Activated naive CD8-positive, alpha-beta T cell (primary cell): ENCODE measurements around the gene ZNF71.
"Not testable (repeated sequence)": the region's sequence is repeated elsewhere in the genome, so short reads cannot be mapped to it uniquely, and the experiment has no call there.

Source experiments
- H3K27ac Mint-ChIP-seq: one replicate; pipeline ENCODE4 v1.8.0; 2021; ENCODE audit warnings: mixed read lengths
- H3K27me3 Mint-ChIP-seq: one replicate; pipeline ENCODE4 v1.8.0; 2021; ENCODE audit warnings: mixed read lengths
- H3K36me3 Mint-ChIP-seq: one replicate; pipeline ENCODE4 v1.8.0; 2021; ENCODE audit warnings: mixed read lengths
- H3K4me1 Mint-ChIP-seq: one replicate; pipeline ENCODE4 v1.8.0; 2021; ENCODE audit warnings: low read depth, mixed read lengths
- H3K4me3 Mint-ChIP-seq: one replicate; pipeline ENCODE4 v1.8.0; 2021; ENCODE audit warnings: mild to moderate bottlenecking, mixed read lengths
- H3K9me3 Mint-ChIP-seq: one replicate; pipeline ENCODE4 v1.8.0; 2021; ENCODE audit warnings: low read depth, mixed read lengths

Gene ZNF71

GRCh38 chr19:56654151-56654550 lies 59.0 kb downstream of the ZNF71 start:
- no peak overlapping the region for H3K27ac Mint-ChIP-seq
- H3K36me3 Mint-ChIP-seq = peaks cover 9% of the 10 kb centered on the region

DNA sequence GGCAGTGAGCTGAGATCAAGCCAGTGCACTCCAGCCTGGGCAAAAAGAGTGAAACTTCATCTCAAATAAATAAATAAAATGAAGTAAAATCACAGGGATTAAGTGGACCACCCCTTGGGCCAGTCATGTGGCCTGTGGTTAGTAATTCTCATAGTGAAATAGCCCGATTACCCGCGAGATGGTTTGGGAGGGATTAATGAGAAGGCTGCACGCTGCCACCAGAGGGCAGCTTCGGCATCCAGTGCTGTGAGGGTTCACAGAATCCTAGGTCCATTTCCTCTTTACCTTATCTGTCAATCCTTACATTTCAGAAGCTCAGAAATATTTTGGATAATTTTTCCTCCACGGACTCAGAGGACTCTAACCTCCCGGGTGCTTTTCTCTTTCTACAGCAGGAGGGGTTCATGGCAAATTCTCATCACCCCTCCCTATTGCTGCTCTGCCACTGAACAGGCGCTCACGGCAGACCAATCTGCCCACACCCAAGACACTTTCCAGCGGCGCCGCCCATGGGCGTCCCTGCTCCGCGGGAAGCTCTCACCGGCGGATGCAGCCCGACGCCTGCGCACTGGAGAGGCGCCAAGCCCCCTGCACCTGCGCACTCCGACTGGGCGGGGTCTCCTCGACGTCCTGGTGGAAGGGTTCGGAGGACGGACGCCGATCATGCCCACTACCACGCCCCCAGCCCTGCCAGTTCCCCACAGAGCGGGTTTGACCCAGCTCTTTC lies 65.4 kb downstream of the ZNF71 start:
- H3K27me3 Mint-ChIP-seq = no peaks in the 10 kb centered on the region
- H3K36me3 Mint-ChIP-seq = peaks cover 14% of the 10 kb centered on the region
- no peaks in the 10 kb centered on the region for H3K4me1 Mint-ChIP-seq
- H3K27ac Mint-ChIP-seq = no peak overlapping the region
- H3K9me3 Mint-ChIP-seq = peaks cover 11% of the 10 kb centered on the region
- no peak overlapping the region for H3K4me3 Mint-ChIP-seq

More at GRCh38 chr19:56654151-56654550, 59.0 kb downstream of the ZNF71 start:
- Mint-ChIP-seq H3K27me3 (no peaks in the 10 kb centered on the region), H3K4me3 (no peak overlapping the region), H3K9me3 (peaks cover 35% of the 10 kb centered on the region), H3K4me1 (no peaks in the 10 kb centered on the region)

GRCh38 chr19:56661248-56661647 lies 66.1 kb downstream of the ZNF71 start:
- H3K9me3 Mint-ChIP-seq = peaks cover 10% of the 10 kb centered on the region
- H3K4me1 Mint-ChIP-seq = no peaks in the 10 kb centered on the region
- H3K27ac Mint-ChIP-seq = no peak overlapping the region

GRCh38 chr19:56663931-56664500 lies 68.9 kb downstream of the ZNF71 start:
- H3K27ac Mint-ChIP-seq = no peak overlapping the region
- H3K27me3 Mint-ChIP-seq = no peaks in the 10 kb centered on the region
- peaks cover 15% of the 10 kb centered on the region for H3K36me3 Mint-ChIP-seq
- H3K9me3 Mint-ChIP-seq = peaks cover 10% of the 10 kb centered on the region
- no peak overlapping the region for H3K4me3 Mint-ChIP-seq
- H3K4me1 Mint-ChIP-seq = no peaks in the 10 kb centered on the region

More at GRCh38 chr19:56661248-56661647, 66.1 kb downstream of the ZNF71 start:
- Mint-ChIP-seq H3K4me3 (no peak overlapping the region), H3K27me3 (no peaks in the 10 kb centered on the region), H3K36me3 (peaks cover 14% of the 10 kb centered on the region)

GRCh38 chr19:56664511-56664910 lies 69.4 kb downstream of the ZNF71 start:
- Mint-ChIP-seq H3K4me3 (no peak overlapping the region), H3K9me3 (peaks cover 7% of the 10 kb centered on the region), H3K36me3 (peaks cover 14% of the 10 kb centered on the region), H3K4me1 (no peaks in the 10 kb centered on the region), H3K27ac (no peak overlapping the region), H3K27me3 (no peaks in the 10 kb centered on the region)

GRCh38 chr19:56667311-56667870 lies 72.3 kb downstream of the ZNF71 start:
- H3K27ac Mint-ChIP-seq = no peak overlapping the region
- H3K4me3 Mint-ChIP-seq = no peak overlapping the region
- H3K9me3 Mint-ChIP-seq = peaks cover 1% of the 10 kb centered on the region
- peaks cover 9% of the 10 kb centered on the region for H3K36me3 Mint-ChIP-seq
- peaks cover 12% of the 10 kb centered on the region for H3K4me1 Mint-ChIP-seq
- no peaks in the 10 kb centered on the region for H3K27me3 Mint-ChIP-seq

- no peak overlapping the region for H3K27ac Mint-ChIP-seq
- H3K4me3 Mint-ChIP-seq = no peak overlapping the region
- H3K9me3 Mint-ChIP-seq = no peaks in the 10 kb centered on the region
- H3K36me3 Mint-ChIP-seq = peaks cover 7% of the 10 kb centered on the region
- H3K4me1 Mint-ChIP-seq = peaks cover 12% of the 10 kb centered on the region
- no peaks in the 10 kb centered on the region for H3K27me3 Mint-ChIP-seq
Measured at GRCh38 chr19:56668676-56669075, 73.6 kb downstream of the ZNF71 start.

- no peaks in the 10 kb centered on the region for H3K9me3 Mint-ChIP-seq
Measured at GRCh38 chr19:56670401-56670960, 75.4 kb downstream of the ZNF71 start.

DNA sequence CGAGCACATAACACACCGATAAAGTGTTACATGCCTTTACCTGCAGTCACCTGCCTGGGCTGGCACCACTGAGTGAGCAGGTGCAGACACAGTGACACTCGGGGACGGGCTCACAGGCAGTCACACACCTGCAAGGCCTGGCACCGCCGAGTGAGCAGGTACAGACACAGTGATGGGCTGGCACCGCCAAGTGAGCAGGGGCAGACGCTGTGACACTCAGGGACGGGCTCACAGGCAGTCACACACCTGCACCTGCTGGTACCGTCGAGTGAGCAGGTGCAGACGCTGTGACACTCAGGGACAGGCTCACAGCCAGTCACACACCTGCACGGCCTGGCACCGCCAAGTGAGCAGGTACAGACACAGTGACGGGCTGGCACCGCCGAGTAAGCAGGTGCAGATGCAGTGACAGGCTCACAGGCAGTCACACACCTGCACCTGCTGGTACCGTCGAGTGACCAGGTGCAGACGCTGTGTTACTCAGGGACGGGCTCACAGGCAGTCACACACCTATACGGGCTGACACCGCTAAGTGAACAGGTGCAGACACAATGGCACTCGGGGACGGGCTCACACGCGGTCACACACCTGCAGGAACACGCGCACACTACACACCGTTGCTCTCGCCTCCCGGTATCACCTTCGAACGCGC lies 76.0 kb downstream of the ZNF71 start:
- Mint-ChIP-seq H3K4me3 (peak overlapping the region; percentile 94), H3K27me3 (no peaks in the 10 kb centered on the region), H3K36me3 (peaks cover 7% of the 10 kb centered on the region), H3K9me3 (no peaks in the 10 kb centered on the region), H3K27ac (peak overlapping the region; percentile 89), H3K4me1 (peaks cover 12% of the 10 kb centered on the region)

More at GRCh38 chr19:56670401-56670960, 75.4 kb downstream of the ZNF71 start:
- Mint-ChIP-seq H3K27me3 (no peaks in the 10 kb centered on the region), H3K4me1 (peaks cover 12% of the 10 kb centered on the region), H3K4me3 (peak overlapping the region; percentile 94), H3K36me3 (peaks cover 7% of the 10 kb centered on the region), H3K27ac (peak overlapping the region; percentile 73)

DNA sequence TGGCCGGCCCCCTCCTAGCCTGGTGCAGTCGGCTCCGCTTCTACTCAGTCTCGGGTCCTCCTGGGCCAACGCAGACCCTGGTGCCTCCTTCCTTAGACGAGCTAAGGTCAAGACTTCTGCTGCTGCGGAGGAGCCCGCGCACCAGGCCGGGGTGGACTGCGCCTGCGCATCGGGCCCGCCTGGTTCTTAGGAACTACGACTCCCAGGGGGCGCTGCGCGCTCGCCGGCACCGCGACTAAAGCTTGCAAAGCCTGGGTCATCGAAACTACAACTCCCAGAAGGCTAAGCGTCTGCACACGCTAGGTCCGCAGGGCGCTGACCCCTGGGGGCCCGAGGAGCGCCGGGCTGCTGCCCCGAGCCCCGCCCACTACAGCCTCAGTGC lies 76.5 kb downstream of the ZNF71 start, which contains the start of gene ZNF835:
TSS of gene ZNF835 (minus strand) at position 145 of the 382 bp plus-strand sequence. CDS start 6,559 bp downstream, outside the sequence.
- H3K9me3 Mint-ChIP-seq = no peaks in the 10 kb centered on the region
- H3K36me3 Mint-ChIP-seq = peaks cover 7% of the 10 kb centered on the region
- peak within 1 kb of the TSS; percentile 94 for H3K4me3 Mint-ChIP-seq
- peak within 1 kb of the TSS; percentile 89 for H3K27ac Mint-ChIP-seq
- H3K27me3 Mint-ChIP-seq = no peaks in the 10 kb centered on the region
- H3K4me1 Mint-ChIP-seq = peaks cover 12% of the 10 kb centered on the region

DNA sequence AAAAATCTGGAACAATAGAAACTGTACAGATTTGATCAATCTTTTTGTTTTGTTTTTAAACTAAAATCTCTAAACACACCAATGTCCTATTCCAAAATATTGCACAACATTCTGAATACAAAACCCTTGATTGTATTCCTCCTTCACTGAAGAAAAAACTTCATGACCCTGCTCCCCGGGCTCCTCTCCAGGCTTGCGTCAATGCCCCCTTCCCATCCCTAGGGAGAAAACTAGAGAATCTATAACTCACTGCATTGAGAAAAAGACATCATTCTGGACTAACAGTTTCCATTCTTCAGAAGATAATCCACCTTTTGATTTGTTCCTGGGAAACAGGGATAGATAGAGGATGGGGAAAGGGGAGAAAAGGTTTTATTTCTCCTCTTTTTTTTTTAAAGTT lies 77.5 kb downstream of the ZNF71 start:
- not testable (repeated sequence) for H3K9me3 Mint-ChIP-seq, H3K27me3 Mint-ChIP-seq, H3K4me3 Mint-ChIP-seq, H3K36me3 Mint-ChIP-seq, H3K27ac Mint-ChIP-seq
- H3K4me1 Mint-ChIP-seq = peaks cover 12% of the 10 kb centered on the region
